ENCODE results near the gene IGFL2.

The IGFL2 gene

GRCh38 chr19:46134527-46134926 lies 13.5 kb upstream of the IGFL2 start:
- no peak for DNase-seq (ENCODE audit: low read depth)
- no peak for TF ChIP-seq CTCF (IDR thresholded peaks at IDR 0.05; ENCODE audit: low read depth, low read length, missing control alignments)
- no peak overlapping the region for H3K4me3 ChIP-seq (ENCODE audit: low read depth, low read length)
- in situ Hi-C loops (cut with HindIII; ENCODE audit: low sequenced_read_pairs), result no loop called here

GRCh38 chr19:46137915-46138473 lies 10.0 kb upstream of the IGFL2 start:
- no peak for TF ChIP-seq CTCF (IDR thresholded peaks at IDR 0.05; ENCODE audit: low read depth, low read length, missing control alignments)
- DNase-seq (ENCODE audit: low read depth), result no peak
- no peak overlapping the region for H3K4me3 ChIP-seq (ENCODE audit: low read depth, low read length)
- in situ Hi-C loops (cut with HindIII; ENCODE audit: low sequenced_read_pairs), result no loop called here

GRCh38 chr19:46141421-46141820 lies 6.6 kb upstream of the IGFL2 start:
- TF ChIP-seq CTCF (IDR thresholded peaks at IDR 0.05; ENCODE audit: low read depth, low read length, missing control alignments), result no peak
- DNase-seq (ENCODE audit: low read depth), result no peak
- H3K4me3 ChIP-seq (ENCODE audit: low read depth, low read length), result no peak overlapping the region
- in situ Hi-C loops (cut with HindIII; ENCODE audit: low sequenced_read_pairs), result no loop called here

- no peak for DNase-seq (ENCODE audit: low read depth)
- no peak for TF ChIP-seq CTCF (IDR thresholded peaks at IDR 0.05; ENCODE audit: low read depth, low read length, missing control alignments)
- in situ Hi-C loops (cut with HindIII; ENCODE audit: low sequenced_read_pairs), result no loop called here
- no peak overlapping the region for H3K4me3 ChIP-seq (ENCODE audit: low read depth, low read length)
Observed at GRCh38 chr19:46142294-46142693, 5.7 kb upstream of the IGFL2 start.

GRCh38 chr19:46144756-46145155 lies 3.3 kb upstream of the IGFL2 start:
- TF ChIP-seq CTCF (IDR thresholded peaks at IDR 0.05; ENCODE audit: low read depth, low read length, missing control alignments), result no peak
- no peak for DNase-seq (ENCODE audit: low read depth)
- no peak overlapping the region for H3K4me3 ChIP-seq (ENCODE audit: low read depth, low read length)
- in situ Hi-C loops (cut with HindIII; ENCODE audit: low sequenced_read_pairs), result no loop called here

- H3K4me3 ChIP-seq (ENCODE audit: low read depth, low read length), result no peak overlapping the region
- DNase-seq (ENCODE audit: low read depth), result no peak
- TF ChIP-seq CTCF (IDR thresholded peaks at IDR 0.05; ENCODE audit: low read depth, low read length, missing control alignments), result no peak
- in situ Hi-C loops (cut with HindIII; ENCODE audit: low sequenced_read_pairs), result no loop called here
Observed at GRCh38 chr19:46147166-46147740, 785 bp upstream of the IGFL2 start.

Data from astrocyte of the cerebellum (primary cell).